HepG2 (cell line): Measurements from ENCODE around the gene MCFD2. TPM values are rescaled to one million over a fixed set of nuclear protein-coding genes. Genes with fewer than 3 reads are reported as not detected.

Experiments used
- DPF2 ChIP-seq: sonication (generic); formaldehyde crosslinking; IDR thresholded peaks from 2 replicates; pipeline ENCODE4 v1.4.0; 2020; ENCODE audit warnings: mild to moderate bottlenecking, low read depth, missing genetic modification reagents, borderline replicate concordance
- E2F1 ChIP-seq: sonication (generic); formaldehyde crosslinking; IDR thresholded peaks from 2 replicates; pipeline ENCODE4 v1.5.0; 2020; ENCODE audit warnings: missing genetic modification reagents
- HOXA7 ChIP-seq: sonication (generic); formaldehyde crosslinking; IDR thresholded peaks from 2 replicates; pipeline ENCODE4 v1.8.1; 2022; ENCODE audit warnings: mild to moderate bottlenecking, missing genetic modification reagents, moderate library complexity
- IKZF4 ChIP-seq: sonication (generic); formaldehyde crosslinking; IDR thresholded peaks from 2 replicates; pipeline ENCODE4 v1.5.1; 2020; ENCODE audit warnings: borderline replicate concordance, mild to moderate bottlenecking, low read depth, missing genetic modification reagents; ENCODE audit errors: not compliant biosample characterization
- NONO ChIP-seq, 2 experiments: fragments of 450-650 bp in 1 of 2; sonication (generic) in 1 of 2; formaldehyde crosslinking in 1 of 2; IDR thresholded peaks in 1 of 2; conservative IDR thresholded peaks in 1 of 2; 2 replicates each; pipeline versions ENCODE4 v1.6.1 to v1.8.0; 2017 to 2022; ENCODE audit warnings: mild to moderate bottlenecking in 1 of 2, missing genetic modification reagents in 1 of 2, moderate library complexity in 1 of 2
- STAT5B ChIP-seq: sonication (generic); formaldehyde crosslinking; IDR thresholded peaks from 2 replicates; pipeline ENCODE4 v1.4.0; 2020; ENCODE audit warnings: missing genetic modification reagents
- SUZ12 ChIP-seq: fragments of 150-350 bp; IDR thresholded peaks from 2 replicates; pipeline ENCODE4 v1.6.1; 2014; ENCODE audit warnings: low read depth, low read length
- TCF7L2 ChIP-seq: IDR thresholded peaks from 2 replicates; pipeline ENCODE4 v1.6.1; 2011; ENCODE audit warnings: mild to moderate bottlenecking, low read depth, low read length, moderate library complexity
- ZFP36L2 ChIP-seq: sonication (generic); formaldehyde crosslinking; IDR thresholded peaks from 2 replicates; pipeline ENCODE4 v1.4.0; 2020; ENCODE audit warnings: missing genetic modification reagents
- ZFP62 ChIP-seq: sonication (generic); formaldehyde crosslinking; IDR thresholded peaks from 2 replicates; pipeline ENCODE4 v1.4.0; 2020; ENCODE audit warnings: missing genetic modification reagents
- ZFP91 ChIP-seq: sonication (generic); formaldehyde crosslinking; IDR thresholded peaks from 2 replicates; pipeline ENCODE4 v1.9.0; 2022; ENCODE audit warnings: missing genetic modification reagents, mild to moderate bottlenecking, borderline replicate concordance
- ZMYM2 ChIP-seq: sonication (generic); formaldehyde crosslinking; IDR thresholded peaks from 2 replicates; pipeline ENCODE4 v1.8.0; 2022; ENCODE audit warnings: mild to moderate bottlenecking, missing genetic modification reagents
- ZNF263 ChIP-seq: sonication (generic); formaldehyde crosslinking; IDR thresholded peaks from 2 replicates; pipeline ENCODE4 v1.4.0; 2020; ENCODE audit warnings: missing genetic modification reagents
- ZNF276 ChIP-seq: sonication (generic); formaldehyde crosslinking; IDR thresholded peaks from 2 replicates; pipeline ENCODE4 v1.4.0; 2020; ENCODE audit warnings: mild to moderate bottlenecking, low read depth, missing genetic modification reagents
- ZNF317 ChIP-seq: sonication (generic); formaldehyde crosslinking; IDR thresholded peaks from 2 replicates; pipeline ENCODE4 v1.5.0; 2020; ENCODE audit warnings: mild to moderate bottlenecking, missing genetic modification reagents
- ZSCAN25 ChIP-seq: sonication (generic); formaldehyde crosslinking; IDR thresholded peaks from 2 replicates; pipeline ENCODE4 v1.8.0; 2022; ENCODE audit warnings: mild to moderate bottlenecking, missing genetic modification reagents
- polyA plus RNA-seq, 8 experiments: library from polyadenylated mRNA; depleted of rRNA in 3 of 8; stranded (reverse) in 7 of 8; unstranded in 1 of 8; fragments of >200 nt; fragmentation: Illumina TruSeq in 4 of 8; extraction: Trizol in 4 of 8; gene quantifications; 2 replicates each; pipeline versions ENCODE4 v1.2.1 to v1.2.3, GENCODE V29; 2011 to 2016; ENCODE audit warnings: low read depth in 4 of 8, missing spikeins in 1 of 8, mixed read lengths in 1 of 8; ENCODE audit not compliant: insufficient read depth in 1 of 8
- total RNA-seq, 5 experiments: library from RNA; depleted of rRNA; stranded (reverse); fragments of >200 nt; fragmentation: Illumina TruSeq; extraction: Trizol; gene quantifications; 2 replicates each; pipeline ENCODE4 v1.2.3, GENCODE V29; 2016; ENCODE audit warnings: low read depth in 1 of 5

MCFD2 gene
- total and polyA plus RNA-seq, 2 of the 13 experiments (the other 11 are each of a cell fraction or from before 2014, with no cell fraction given), result 183 to 232 TPM

DNA sequence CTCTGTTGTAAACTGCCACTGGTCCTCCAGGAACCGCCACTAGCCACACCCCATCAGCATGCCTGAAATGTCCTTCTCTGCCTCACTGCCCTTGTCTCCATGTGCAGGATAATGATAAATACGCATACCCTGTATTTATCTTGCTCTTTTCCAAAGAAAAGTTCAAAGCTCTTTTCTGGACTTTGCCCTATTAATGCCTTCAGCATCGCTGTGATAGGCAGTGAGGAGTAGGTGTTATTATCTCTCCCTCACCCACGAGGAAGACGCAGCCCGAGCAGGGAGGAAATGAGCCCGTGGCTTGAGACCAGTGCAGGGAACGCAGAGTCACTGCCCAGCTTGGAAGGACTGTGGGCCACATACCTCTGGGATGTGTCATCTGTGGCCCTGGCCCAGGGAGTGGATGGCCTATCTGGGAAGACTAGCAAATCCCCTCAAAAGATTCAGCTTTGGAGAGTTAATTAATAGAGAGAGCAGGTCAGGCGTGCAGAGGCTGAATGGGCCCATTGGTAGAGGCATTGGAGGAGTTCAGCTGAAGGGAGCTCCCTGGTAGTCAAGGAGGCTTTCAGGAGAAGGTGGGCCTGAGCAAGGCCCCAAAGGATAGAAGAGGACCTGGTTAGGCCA, 39.5 kb upstream of the MCFD2 start (continued):
- no peak for TF ChIP-seq E2F1 (CRISPR knock-in tag)
- TF ChIP-seq ZFP62 (CRISPR knock-in tag), result no peak
- TF ChIP-seq ZFP36L2 (CRISPR knock-in tag), result no peak
- TF ChIP-seq IKZF4 (CRISPR knock-in tag), result no peak
- TF ChIP-seq STAT5B (CRISPR knock-in tag), result no peak
- no peak for TF ChIP-seq ZNF263 (CRISPR knock-in tag)
- TF ChIP-seq ZFP91, result no peak
- TF ChIP-seq ZMYM2, result no peak
- 0 out of 2 replicates have a peak, but pooled peaks have one; percentile 65 for TF ChIP-seq ZNF276 (CRISPR knock-in tag)
- TF ChIP-seq HOXA7 (CRISPR knock-in tag), result no peak
- no peak for TF ChIP-seq NONO (IDR thresholded peaks at IDR 0.05)
- no peak for TF ChIP-seq NONO (CRISPR knock-in tag; conservative IDR thresholded peaks at IDR 0.05)
- TF ChIP-seq DPF2 (CRISPR knock-in tag), result 0 out of 2 replicates have a peak, but pooled peaks have one; percentile 62
- TF ChIP-seq SUZ12, result no peak
- no peak for TF ChIP-seq TCF7L2
- no peak for TF ChIP-seq ZNF317 (CRISPR knock-in tag)
- no peak for TF ChIP-seq ZSCAN25 (CRISPR knock-in tag)
